AG09309 (cell line): ENCODE results near the gene LAMA2.
A peak's percentile ranks its signal among the peaks of the same experiment; 100 is the strongest.

Source experiments
- DNase-seq: peaks from one replicate; pipeline ENCODE4 v3.0.0-alpha.2; 2010; ENCODE audit warnings: low read depth
- H3K4me3 ChIP-seq: 2 replicates; pipeline ENCODE4 v1.5.1; 2011; ENCODE audit warnings: mild to moderate bottlenecking, low read depth, low read length, moderate library complexity; ENCODE audit not compliant: control insufficient read depth
- CTCF ChIP-seq: IDR thresholded peaks from 2 replicates; pipeline ENCODE4 v1.5.1; 2011; ENCODE audit warnings: mild to moderate bottlenecking, low read depth, low read length, inconsistent platforms; ENCODE audit not compliant: insufficient read depth, control insufficient read depth; ENCODE audit errors: missing control alignments

LAMA2 gene

GRCh38 chr6:129209355-129209754, 326.4 kb downstream of the LAMA2 start:
- H3K4me3 ChIP-seq, result no peak overlapping the region
- DNase-seq, result peak; percentile 46
- no peak for TF ChIP-seq CTCF

GRCh38 chr6:129210684-129211083, 327.7 kb downstream of the LAMA2 start:
- no peak for TF ChIP-seq CTCF
- DNase-seq, result no peak
- H3K4me3 ChIP-seq, result no peak overlapping the region

GRCh38 chr6:129211626-129212025, 328.7 kb downstream of the LAMA2 start:
- TF ChIP-seq CTCF, result no peak
- H3K4me3 ChIP-seq, result no peak overlapping the region
- no peak for DNase-seq

GRCh38 chr6:129212081-129212480, 329.1 kb downstream of the LAMA2 start:
- no peak overlapping the region for H3K4me3 ChIP-seq
- TF ChIP-seq CTCF, result no peak
- DNase-seq, result peak; percentile 82

- no peak for DNase-seq
- no peak overlapping the region for H3K4me3 ChIP-seq
- no peak for TF ChIP-seq CTCF
Measured at GRCh38 chr6:129215246-129215645, 332.3 kb downstream of the LAMA2 start.

- TF ChIP-seq CTCF, result no peak
- DNase-seq, result no peak
- H3K4me3 ChIP-seq, result no peak overlapping the region
Measured at GRCh38 chr6:129215916-129216520, 333.1 kb downstream of the LAMA2 start.

- no peak overlapping the region for H3K4me3 ChIP-seq
- TF ChIP-seq CTCF, result no peak
- DNase-seq, result no peak
Measured at GRCh38 chr6:129217701-129218100, 334.8 kb downstream of the LAMA2 start.
